GM12878 (cell line): ENCODE data around the gene PI4KB. TPM values are rescaled to one million over a fixed set of nuclear protein-coding genes. Genes with fewer than 3 reads are reported as not detected.

ENCODE experiments used
- ATAC-seq: fragments of 200-7000 bp; cut with Tn5 transposase; 3 replicates; pipeline ENCODE4 v1.9.1; 2020; ENCODE audit warnings: mild to moderate bottlenecking, moderate library complexity
- BruUV-seq: library from RNA; stranded (reverse); fragments of 400-500 nt; replicated peaks from 2 replicates; lab custom pipeline; 2021; lab: Mats Ljungman, UMichigan
- CTCF ChIA-PET: fragments of 300-600 bp; sonication (Branson Sonifier 250); formaldehyde crosslinking; extraction: SDS; loops from one replicate; lab custom pipeline; 2021; ENCODE audit warnings: inconsistent platforms; lab: Yijun Ruan, JAX
- POLR2A ChIA-PET: fragments of 350-600 bp; formaldehyde crosslinking; extraction: SDS; loops from one replicate; lab custom pipeline; 2021; ENCODE audit warnings: inconsistent platforms; lab: Charles Lee
- RAD21 ChIA-PET: fragments of 300-600 bp; sonication (Branson Sonifier 250); formaldehyde crosslinking; loops from one replicate; lab custom pipeline; 2023; ENCODE audit warnings: antibody characterized with exemption; ENCODE audit not compliant: unreplicated experiment; lab: Charles Lee
- SMC1A ChIA-PET: fragments of 300-600 bp; sonication (Branson Sonifier 250); formaldehyde crosslinking; loops from one replicate; lab custom pipeline; 2023; ENCODE audit not compliant: unreplicated experiment, uncharacterized antibody; lab: Charles Lee
- DNase-seq: peaks from one replicate; pipeline ENCODE4 v3.0.0-alpha.2; 2011; ENCODE audit warnings: low read depth, low spot score
- FAIRE-seq: peaks from 3 replicates; lab custom pipeline; 2011; peaks lifted over from hg19 to GRCh38; lab: Jason Lieb, UNC
- H2AFZ ChIP-seq: 2 replicates; pipeline ENCODE4 v1.6.0; 2011; ENCODE audit warnings: low read depth, low read length, control low read depth; ENCODE audit not compliant: control insufficient read depth
- H3K27ac ChIP-seq: 2 replicates; pipeline ENCODE4 v1.5.1; 2011; ENCODE audit warnings: control low read depth; ENCODE audit not compliant: control insufficient read depth, insufficient read depth
- H3K27me3 ChIP-seq, 2 experiments: replicated peaks in 1 of 2; 2 replicates each; pipeline versions ENCODE4 v1.6.0 to v1.6.1; 2011; ENCODE audit warnings: low read length in 1 of 2; ENCODE audit not compliant: control insufficient read depth in 2 of 2, insufficient read depth in 2 of 2
- H3K36me3 ChIP-seq, 2 experiments: 2 replicates each; pipeline ENCODE4 v1.5.1; 2011; ENCODE audit warnings: low read length in 1 of 2; ENCODE audit not compliant: control insufficient read depth in 2 of 2, insufficient read depth in 2 of 2
- H3K4me1 ChIP-seq: 2 replicates; pipeline ENCODE4 v1.6.1; 2011; ENCODE audit warnings: mild to moderate bottlenecking, low read length, moderate library complexity, mixed read lengths; ENCODE audit not compliant: control insufficient read depth, insufficient read depth
- H3K4me2 ChIP-seq: 2 replicates; pipeline ENCODE4 v1.6.0; 2011; ENCODE audit warnings: control low read depth; ENCODE audit not compliant: control insufficient read depth, insufficient read depth
- H3K4me3 ChIP-seq: fragments of 200-600 bp; sonication (generic); 2 replicates; pipeline ENCODE4 v1.5.1; 2016
- H3K79me2 ChIP-seq: 2 replicates; pipeline ENCODE4 v1.6.0; 2011; ENCODE audit warnings: low read length; ENCODE audit not compliant: control insufficient read depth, insufficient read depth
- H3K9ac ChIP-seq: 2 replicates; pipeline ENCODE4 v1.8.0; 2011; ENCODE audit warnings: low read length, control low read depth, mixed read lengths; ENCODE audit not compliant: control insufficient read depth, insufficient read depth
- H3K9me3 ChIP-seq: replicated peaks from 3 replicates; pipeline ENCODE4 v1.5.1; 2011; ENCODE audit warnings: mild to moderate bottlenecking, low read length; ENCODE audit not compliant: control insufficient read depth, insufficient read depth
- H4K20me1 ChIP-seq: 2 replicates; pipeline ENCODE4 v1.6.0; 2011; ENCODE audit not compliant: control insufficient read depth, insufficient read depth
- MAX ChIP-seq: IDR thresholded peaks from 2 replicates; pipeline ENCODE4 v1.6.1; 2012; ENCODE audit warnings: low read depth, low read length, improper control_type of control experiment
- MLLT1 ChIP-seq: fragments of 450-650 bp; IDR thresholded peaks from 2 replicates; pipeline ENCODE4 v1.6.1; 2016; ENCODE audit warnings: mild to moderate bottlenecking
- PML ChIP-seq: IDR thresholded peaks from 2 replicates; pipeline ENCODE4 v1.6.1; 2012; ENCODE audit warnings: low read length, inconsistent platforms
- POLR2A ChIP-seq: IDR thresholded peaks from 2 replicates; pipeline ENCODE4 v1.6.1; 2011; ENCODE audit warnings: low read depth, mild to moderate bottlenecking, low read length
- POLR2AphosphoS5 ChIP-seq: IDR thresholded peaks from 2 replicates; pipeline ENCODE4 v1.6.1; 2011; ENCODE audit warnings: mild to moderate bottlenecking, low read length, inconsistent platforms
- SREBF2 ChIP-seq: IDR thresholded peaks from 2 replicates; pipeline ENCODE4 v1.6.1; 2012; ENCODE audit warnings: mild to moderate bottlenecking, low read length
- SRF ChIP-seq, 2 experiments: IDR thresholded peaks; 2 replicates each; pipeline ENCODE4 v1.6.1; 2011; ENCODE audit warnings: low read depth in 2 of 2, low read length in 2 of 2, mild to moderate bottlenecking in 1 of 2, moderate library complexity in 1 of 2
- ZNF217 ChIP-seq: fragments of 450-650 bp; IDR thresholded peaks from 2 replicates; pipeline ENCODE4 v1.6.1; 2017; ENCODE audit warnings: antibody characterized with exemption, mild to moderate bottlenecking
- WGBS: methylation state at CpG from one replicate; pipeline ENCODE4 v1.1.6; 2016; ENCODE audit warnings: low lambda C conversion rate; ENCODE audit not compliant: insufficient replicate concordance, insufficient coverage; ENCODE audit errors: missing lambda C conversion rate; 5-methylcytosine and 5-hydroxymethylcytosine counted together
- in situ Hi-C: fragments of 300-500 bp; cut with MboI; formaldehyde crosslinking; loops from 9 replicates; pipeline ENCODE4 v1.14.3; 2018; ENCODE audit warnings: mixed read lengths
- intact Hi-C: fragments of 100-400 bp; cut with micrococcal nuclease; formaldehyde crosslinking; loops from one replicate; pipeline ENCODE4 v1.14.2; 2022; ENCODE audit not compliant: unreplicated experiment
- polyA plus RNA-seq, 11 experiments: library from polyadenylated mRNA; depleted of rRNA in 4 of 11; unstranded in 6 of 11; stranded (reverse) in 5 of 11; fragments of >200 nt; fragmentation: Nextera tagmentation in 4 of 11; fragmentation: Illumina TruSeq in 1 of 11; extraction: Ambion mirVana in 4 of 11; extraction: Trizol in 1 of 11; gene quantifications; 1 replicate in 1 of 11; 2 replicates in 10 of 11; pipeline versions ENCODE4 v1.2.1 to v1.2.3, GENCODE V29; 2011 to 2016; ENCODE audit warnings: inconsistent platforms in 2 of 11, missing spikeins in 2 of 11, low read depth in 1 of 11
- total RNA-seq, 4 experiments: library from RNA; depleted of rRNA in 3 of 4; stranded (reverse); fragments of >200 nt in 3 of 4; fragmentation: Illumina TruSeq in 1 of 4; extraction: Trizol in 1 of 4; gene quantifications; 2 replicates each; pipeline versions ENCODE4 v1.2.1 to v1.2.3, GENCODE V29; 2013 to 2021

PI4KB gene
- total and polyA plus RNA-seq, 10 of the 15 experiments (the other 5 are each of a cell fraction or from before 2014, with no cell fraction given): 3.3 to 88.3 (median 51.7) TPM

GRCh38 chr1:151343587-151343986 is 16.4 kb upstream of the PI4KB start:
- POLR2A ChIA-PET: interaction anchor here (0.6 to 10.9 kb wide), 8 partner anchors 14 to 188 kb away, joined by 3 to 110 read pairs (median 3); partner anchors contain the start of genes PI4KB and PSMB4
- ATAC-seq: no peak
- intact Hi-C loops (no loop called here), in situ Hi-C loops (loop anchor here (5.0 kb wide), 1 partner anchor 151 kb away; the partner anchor contains the start of gene VPS72)
- Histone ChIP-seq H3K79me2 (peaks cover 23% of the 10 kb centered on the region), H3K9ac (no peak overlapping the region), H4K20me1 (no peaks in the 10 kb centered on the region), H3K4me3 (no peak overlapping the region), H3K27ac (no peak overlapping the region), H3K4me1 (peaks cover 7% of the 10 kb centered on the region), H2AFZ (no peak overlapping the region), H3K36me3 (peaks cover 14 to 19% of the 10 kb centered on the region in 2 experiments), H3K4me2 (no peak overlapping the region; the same call in 1 of the 2 replicates), H3K9me3 (no peaks in the 10 kb centered on the region), H3K27me3 (no peaks in the 10 kb centered on the region)
- no peak for FAIRE-seq
- RAD21 ChIA-PET: interaction anchor here (2.0 kb wide), 1 partner anchor 43 kb away, joined by 6 read pairs; no protein-coding TSS in a partner anchor
- TF ChIP-seq PML: no peak
- TF ChIP-seq SREBF2: no peak
- peak; percentile 46; the same call in 1 of the 2 replicates for TF ChIP-seq POLR2A
- TF ChIP-seq SRF (IDR thresholded peaks at IDR 0.05; ENCODE audit: low read depth in 2 of 2, low read length in 2 of 2): no peak
- peak; percentile 53 for TF ChIP-seq POLR2AphosphoS5
- TF ChIP-seq MLLT1: peak; percentile 23; the same call in 1 of the 2 replicates
- no peak for TF ChIP-seq ZNF217
- no peak for TF ChIP-seq MAX
- no peak for DNase-seq
- CTCF ChIA-PET: interaction anchor here (1.0 to 8.9 kb wide), 4 partner anchors 9 to 62 kb away, joined by 3 to 164 read pairs (median 6); partner anchors contain the start of gene ZNF687
- SMC1A ChIA-PET: interaction anchor here (0.8 to 2.4 kb wide), 4 partner anchors 14 to 54 kb away, joined by 3 to 16 read pairs (median 4); no protein-coding TSS in a partner anchor
- BruUV-seq: no TSS peak
- 51% methylated on average over 9 of the region's 9 CpGs for WGBS
